Measurements from ENCODE around the gene MKNK1.

MKNK1 gene

GRCh38 chr1:46519209-46519608, 84.9 kb downstream of the MKNK1 start:
- no peak overlapping the region for H3K4me2 ChIP-seq
- H3K4me1 ChIP-seq (ENCODE audit: low read depth, poor library complexity, severe bottlenecking), result no peaks in the 10 kb centered on the region
- no peak overlapping the region for H3K4me3 ChIP-seq (IDR thresholded peaks at IDR 0.05; ENCODE audit: insufficient read depth, low read depth, low read length)
- no peaks in the 10 kb centered on the region for H3K79me2 ChIP-seq (ENCODE audit: insufficient read depth, low read depth)
- no peaks in the 10 kb centered on the region for H4K20me1 ChIP-seq (ENCODE audit: insufficient read depth)
- no peaks in the 10 kb centered on the region for H3K36me3 ChIP-seq (ENCODE audit: insufficient read depth)
- H2AFZ ChIP-seq (ENCODE audit: low read depth), result no peak overlapping the region
- H3K27ac ChIP-seq, result no peak overlapping the region
- no peak for TF ChIP-seq CTCF (conservative IDR thresholded peaks at IDR 0.05; ENCODE audit: low read depth, low read length)
- no peaks in the 10 kb centered on the region for H3K27me3 ChIP-seq (ENCODE audit: insufficient read depth, low read depth)
- no peak overlapping the region for H3K9ac ChIP-seq

GRCh38 chr1:46517932-46518498, 86.1 kb downstream of the MKNK1 start:
- Histone ChIP-seq H3K4me1 (ENCODE audit: low read depth, poor library complexity, severe bottlenecking) (no peaks in the 10 kb centered on the region), H2AFZ (ENCODE audit: low read depth) (no peak overlapping the region), H4K20me1 (ENCODE audit: insufficient read depth) (no peaks in the 10 kb centered on the region), H3K27me3 (ENCODE audit: insufficient read depth, low read depth) (no peaks in the 10 kb centered on the region), H3K36me3 (ENCODE audit: insufficient read depth) (no peaks in the 10 kb centered on the region), H3K4me3 (IDR thresholded peaks at IDR 0.05; ENCODE audit: insufficient read depth, low read depth, low read length) (no peak overlapping the region), H3K4me2 (no peak overlapping the region), H3K79me2 (ENCODE audit: insufficient read depth, low read depth) (no peaks in the 10 kb centered on the region), H3K9ac (no peak overlapping the region), H3K27ac (no peak overlapping the region)
- no peak for TF ChIP-seq CTCF (conservative IDR thresholded peaks at IDR 0.05; ENCODE audit: low read depth, low read length)

GRCh38 chr1:46517010-46517600, 87.0 kb downstream of the MKNK1 start:
- Histone ChIP-seq H3K4me1 (ENCODE audit: low read depth, poor library complexity, severe bottlenecking) (no peaks in the 10 kb centered on the region), H3K9ac (no peak overlapping the region), H2AFZ (ENCODE audit: low read depth) (no peak overlapping the region), H3K27me3 (ENCODE audit: insufficient read depth, low read depth) (no peaks in the 10 kb centered on the region), H4K20me1 (ENCODE audit: insufficient read depth) (no peaks in the 10 kb centered on the region), H3K27ac (no peak overlapping the region), H3K36me3 (ENCODE audit: insufficient read depth) (no peaks in the 10 kb centered on the region), H3K4me2 (no peak overlapping the region), H3K4me3 (IDR thresholded peaks at IDR 0.05; ENCODE audit: insufficient read depth, low read depth, low read length) (no peak overlapping the region), H3K79me2 (ENCODE audit: insufficient read depth, low read depth) (no peaks in the 10 kb centered on the region)
- no peak for TF ChIP-seq CTCF (conservative IDR thresholded peaks at IDR 0.05; ENCODE audit: low read depth, low read length)

GRCh38 chr1:46516200-46516950, 87.7 kb downstream of the MKNK1 start:
- Histone ChIP-seq H3K9ac (no peak overlapping the region), H3K27me3 (ENCODE audit: insufficient read depth, low read depth) (no peaks in the 10 kb centered on the region), H3K27ac (no peak overlapping the region), H2AFZ (ENCODE audit: low read depth) (no peak overlapping the region), H3K4me1 (ENCODE audit: low read depth, poor library complexity, severe bottlenecking) (no peaks in the 10 kb centered on the region), H3K79me2 (ENCODE audit: insufficient read depth, low read depth) (no peaks in the 10 kb centered on the region), H3K4me2 (no peak overlapping the region), H4K20me1 (ENCODE audit: insufficient read depth) (no peaks in the 10 kb centered on the region), H3K36me3 (ENCODE audit: insufficient read depth) (no peaks in the 10 kb centered on the region), H3K4me3 (IDR thresholded peaks at IDR 0.05; ENCODE audit: insufficient read depth, low read depth, low read length) (no peak overlapping the region)
- no peak for TF ChIP-seq CTCF (conservative IDR thresholded peaks at IDR 0.05; ENCODE audit: low read depth, low read length)

All from KMS-11 (cell line).